ENCODE measurements around the gene SCD5. TPM values are rescaled to one million over a fixed set of nuclear protein-coding genes. Genes with fewer than 3 reads are reported as not detected.

The SCD5 gene
- total and polyA plus RNA-seq, 2 of the 13 experiments (the other 11 are each of a cell fraction or from before 2014, with no cell fraction given): not detected

DNA sequence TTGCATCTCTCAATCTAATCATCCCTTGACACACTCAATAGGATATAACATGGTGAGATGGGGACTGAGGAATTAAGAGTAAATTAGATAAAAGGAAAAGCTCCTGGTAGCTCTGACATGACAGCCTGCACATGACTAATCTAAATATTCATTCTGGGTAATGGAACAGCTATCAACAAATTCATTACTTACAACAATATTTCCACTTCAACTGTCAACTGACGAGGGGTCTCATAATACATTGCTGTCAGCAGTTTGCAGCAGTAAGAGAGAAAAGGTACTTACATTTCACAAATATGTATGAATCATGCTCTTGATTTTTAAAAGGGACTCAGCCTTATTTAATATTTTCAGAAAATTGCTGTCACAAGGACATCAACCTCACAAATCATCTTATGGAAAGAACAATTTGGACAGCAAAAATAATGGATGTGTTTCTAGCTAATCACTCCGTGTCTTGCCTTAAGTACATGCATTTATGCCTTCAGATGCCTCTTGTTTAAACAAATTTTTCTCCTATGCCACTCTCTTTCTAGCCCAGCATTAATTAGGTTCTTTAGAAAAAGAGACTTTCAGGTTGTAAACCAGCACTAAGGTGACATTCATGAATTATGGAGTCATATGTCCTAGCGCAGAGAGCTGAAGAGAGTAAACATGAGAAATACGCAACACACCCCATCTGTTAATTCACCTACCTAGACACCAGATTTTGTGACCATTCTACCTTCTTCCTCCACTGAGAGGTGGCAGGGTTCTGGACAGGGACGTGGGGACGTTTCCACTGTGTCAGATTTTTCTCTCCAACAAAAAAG, 137.2 kb downstream of the SCD5 start:
- ATAC-seq: no peak

More for the DNA sequence above, 137.2 kb downstream of the SCD5 start:
- ChIA-PET POLR2A (no interaction called here), CTCF (ENCODE audit: low intra/inter-chr PET ratio, low total read pairs) (no interaction called here)
- in situ Hi-C loops (cut with HindIII; ENCODE audit: extremely low pct_ligation_motif_present, low pct_unique_long_range_greater_than_20kb): no loop called here
- Histone ChIP-seq H3K9ac (ENCODE audit: insufficient read depth, low read depth, low read length) (no peak overlapping the region), H3K4me3 (replicated peaks in 1 of 3; ENCODE audit: insufficient read depth in 1 of 3, low read depth in 2 of 3, low read length in 3 of 3) (no peak overlapping the region), H3K9me3 (ENCODE audit: low read length) (no peaks in the 10 kb centered on the region), H4K20me1 (ENCODE audit: insufficient read depth, low read length) (no peaks in the 10 kb centered on the region), H3K27ac (ENCODE audit: extremely low read length, insufficient read depth, low read length) (no peak overlapping the region), H3K36me3 (replicated peaks in 1 of 2; ENCODE audit: control insufficient read depth in 1 of 2, insufficient read depth in 2 of 2, low read length in 2 of 2) (no peaks in the 10 kb centered on the region), H3K4me2 (ENCODE audit: low read depth, low read length) (no peak overlapping the region), H2AFZ (ENCODE audit: low read length) (no peak overlapping the region), H3K4me1 (ENCODE audit: insufficient read depth, low read length) (no peaks in the 10 kb centered on the region), H3K79me2 (ENCODE audit: insufficient read depth, low read length) (no peaks in the 10 kb centered on the region), H3K27me3 (ENCODE audit: control insufficient read depth in 1 of 2, insufficient read depth in 2 of 2, low read length in 2 of 2) (no peaks in the 10 kb centered on the region)
- no peak for DNase-seq (ENCODE audit: low spot score)
- WGBS (ENCODE audit: low lambda C conversion rate): 43% methylated on average over 6 of the region's 6 CpGs
- no TSS peak for BruUV-seq (replicated peaks)
- intact Hi-C loops (cut with micrococcal nuclease; ENCODE audit: unreplicated experiment): no loop called here
- no peak for FAIRE-seq
- no peak for TF ChIP-seq ZNF83 (CRISPR knock-in tag; IDR thresholded peaks at IDR 0.05; ENCODE audit: borderline replicate concordance)
- TF ChIP-seq NCOA1 (CRISPR knock-in tag; IDR thresholded peaks at IDR 0.05): no peak
- no peak for TF ChIP-seq SKI (IDR thresholded peaks at IDR 0.05; ENCODE audit: partially characterized antibody)
- no peak for TF ChIP-seq CBFB (CRISPR knock-in tag; IDR thresholded peaks at IDR 0.05)
- no peak for TF ChIP-seq GATA4 (IDR thresholded peaks at IDR 0.05; ENCODE audit: borderline replicate concordance, low read depth)
- no peak for TF ChIP-seq TBX3 (IDR thresholded peaks at IDR 0.05; ENCODE audit: borderline replicate concordance)
- no peak for TF ChIP-seq ZNF136 (CRISPR knock-in tag; IDR thresholded peaks at IDR 0.05; ENCODE audit: low read depth)
- no peak for TF ChIP-seq ZNF414 (CRISPR knock-in tag; IDR thresholded peaks at IDR 0.05)
- no peak for TF ChIP-seq HMGXB3 (CRISPR knock-in tag; IDR thresholded peaks at IDR 0.05; ENCODE audit: borderline replicate concordance)
- no peak for TF ChIP-seq TERF1 (CRISPR knock-in tag; IDR thresholded peaks at IDR 0.05)
- TF ChIP-seq JARID2 (CRISPR knock-in tag; IDR thresholded peaks at IDR 0.05; ENCODE audit: insufficient replicate concordance): no peak
- TF ChIP-seq KDM4B (CRISPR knock-in tag; IDR thresholded peaks at IDR 0.05): no peak
- TF ChIP-seq HMG20B (CRISPR knock-in tag; conservative IDR thresholded peaks at IDR 0.05): no peak
